ENCODE measurements around the gene H3-3A.

The H3-3A gene

DNA sequence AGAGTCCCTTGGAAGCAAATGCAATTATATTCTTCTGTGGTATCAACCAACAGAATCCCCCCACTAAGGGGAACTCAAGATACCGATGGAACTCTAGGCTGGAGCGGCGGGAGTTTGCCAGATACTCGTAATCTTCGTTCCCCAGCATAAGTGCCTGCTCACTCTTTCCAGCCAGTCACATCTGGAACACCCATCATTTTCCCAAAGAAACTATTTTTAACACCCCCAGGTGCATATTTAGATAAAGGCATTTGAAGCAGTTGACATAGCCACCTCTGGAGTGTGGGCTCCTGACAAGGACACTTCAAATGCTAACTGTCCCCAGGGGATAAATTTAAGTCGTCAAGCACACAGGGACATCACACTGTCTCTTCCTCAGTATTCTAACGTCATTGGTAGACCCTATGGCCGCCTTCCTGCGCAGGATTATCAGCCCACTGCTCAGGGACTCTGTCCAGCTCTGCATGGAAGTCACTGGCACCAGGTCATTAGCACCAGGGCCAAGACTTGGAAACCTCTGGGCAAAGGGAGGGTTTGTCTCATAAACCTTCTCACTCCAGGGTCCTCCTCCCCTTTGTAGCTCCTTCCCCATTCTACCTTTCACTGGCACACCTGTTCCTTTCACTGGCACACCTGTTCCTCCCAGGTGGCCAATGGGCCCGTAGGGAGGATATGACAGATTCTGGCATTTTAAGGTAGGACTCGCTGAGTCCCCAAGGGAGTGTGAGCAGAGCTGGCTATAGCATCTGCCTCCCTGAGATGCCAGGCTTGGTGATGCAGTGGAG, 48.8 kb downstream of the H3-3A start:
- DNase-seq (ENCODE audit: low read depth), result no peak

DNA sequence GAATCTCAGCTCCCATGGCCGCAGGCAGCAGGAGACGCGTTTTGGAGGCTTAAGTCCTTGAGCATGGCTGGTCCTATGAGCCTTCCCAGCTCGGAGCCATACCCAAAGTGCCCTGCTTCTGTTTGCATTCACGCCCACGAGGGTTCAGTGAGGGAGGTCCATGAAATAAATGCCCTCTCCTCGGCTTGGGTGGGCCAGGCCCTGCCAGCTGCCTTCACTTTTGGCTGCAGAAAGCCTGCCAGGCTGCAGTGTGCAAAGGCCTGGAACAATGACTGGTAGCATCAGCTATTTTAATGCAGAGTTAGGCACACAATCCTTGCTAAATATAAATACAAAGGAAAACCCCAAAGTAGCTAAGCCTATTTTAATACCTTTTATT, 49.4 kb downstream of the H3-3A start:
- DNase-seq (ENCODE audit: low read depth), result no peak

DNA sequence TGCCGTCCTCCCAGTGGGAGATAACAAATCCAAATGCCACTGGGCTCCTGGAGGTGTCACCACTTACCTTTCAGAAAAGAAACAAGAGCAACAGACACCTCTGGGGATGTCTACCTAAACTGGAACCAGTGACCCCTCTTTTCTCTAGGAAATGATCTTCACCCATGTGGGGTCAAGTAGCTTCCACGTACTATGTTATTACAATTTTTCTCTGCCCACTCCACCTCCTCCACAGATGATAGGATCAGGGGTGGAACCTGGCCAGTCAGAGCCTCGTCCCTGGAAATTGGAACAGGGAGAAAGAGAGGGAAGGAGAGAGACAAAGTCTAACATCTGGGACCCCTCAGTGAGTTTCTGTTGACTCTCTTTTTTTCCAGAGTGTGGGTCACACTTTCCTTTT, 50.1 kb downstream of the H3-3A start:
- no peak for DNase-seq (ENCODE audit: low read depth)

DNA sequence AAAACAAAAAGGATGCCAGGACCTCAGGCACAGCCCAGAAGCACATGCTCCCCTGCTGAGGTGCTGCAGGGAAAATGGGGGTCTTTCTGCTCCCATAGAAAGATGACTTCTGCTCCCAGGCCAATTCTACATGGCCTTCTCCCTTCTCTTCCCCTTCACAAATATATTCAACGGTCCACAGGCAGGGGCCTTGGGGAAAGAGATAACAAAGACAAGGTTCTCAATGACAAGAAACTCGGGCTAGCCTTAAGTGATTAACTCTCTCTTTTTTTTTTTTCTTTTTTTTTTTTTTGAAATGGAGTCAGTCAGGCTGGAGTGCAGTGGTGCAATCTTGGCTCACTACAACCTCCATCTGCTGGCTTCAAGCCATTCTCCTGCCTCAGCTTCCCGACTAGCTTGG, 54.2 kb downstream of the H3-3A start:
- DNase-seq (ENCODE audit: low read depth), result no peak

DNA sequence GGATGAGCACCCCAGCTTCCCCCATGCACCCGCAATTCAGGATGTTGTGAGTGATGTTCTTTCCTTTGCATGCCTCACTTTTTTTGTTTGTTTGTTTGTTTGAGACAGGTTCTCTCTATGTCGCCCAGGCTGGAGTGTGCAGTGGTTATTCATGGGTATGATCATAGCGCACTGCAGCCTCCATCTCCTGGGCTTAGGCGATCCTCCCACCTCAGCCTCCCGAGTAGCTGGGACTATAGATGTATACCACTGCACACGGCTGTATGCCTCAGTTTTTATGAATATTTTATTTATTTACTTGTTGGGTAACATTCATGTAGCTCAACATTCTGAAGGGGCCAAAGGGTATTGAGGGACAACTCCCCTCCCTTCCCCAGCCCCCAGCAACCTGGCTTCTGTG, 54.8 kb downstream of the H3-3A start:
- no peak for DNase-seq (ENCODE audit: low read depth)

DNA sequence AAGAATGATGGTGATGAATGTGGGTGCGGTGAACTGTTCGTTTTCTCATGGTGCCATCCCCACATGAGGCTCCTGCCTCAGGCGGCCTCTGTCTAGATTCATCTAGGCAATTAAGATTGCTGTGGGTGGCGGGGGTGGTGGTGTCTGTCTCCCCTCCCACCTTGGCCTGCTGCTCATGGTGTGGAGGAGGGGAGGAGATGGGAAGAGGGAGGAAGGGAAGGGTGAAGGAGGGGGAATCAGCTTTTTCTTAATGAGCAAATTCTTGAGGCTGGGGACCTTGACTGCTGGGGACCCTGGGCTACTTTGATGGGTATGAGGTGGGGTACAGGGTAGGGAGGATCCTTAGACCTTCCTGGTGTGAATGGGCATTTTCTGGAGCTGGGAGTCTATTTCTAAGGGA, 55.8 kb downstream of the H3-3A start:
- no peak for DNase-seq (ENCODE audit: low read depth)

DNA sequence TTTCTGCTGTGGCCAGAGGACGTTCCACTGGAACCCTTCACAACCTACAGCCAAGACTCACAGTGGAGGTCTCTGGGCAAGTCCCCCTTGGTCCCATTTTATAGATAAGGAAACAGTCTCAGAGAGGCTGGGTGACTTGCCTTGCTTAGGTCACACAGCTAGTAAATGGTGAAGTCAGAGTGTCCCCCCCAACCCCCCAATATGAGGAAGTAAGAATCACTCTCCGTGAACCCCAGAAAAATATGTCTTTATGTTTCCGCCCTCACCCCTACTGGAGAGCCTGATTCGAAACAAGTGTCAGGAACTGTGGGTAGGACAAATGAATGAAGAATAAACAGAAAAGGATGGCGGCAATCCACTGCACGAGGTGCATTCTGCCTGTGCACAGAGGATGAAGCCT, 56.7 kb downstream of the H3-3A start:
- DNase-seq (ENCODE audit: low read depth), result no peak

DNA sequence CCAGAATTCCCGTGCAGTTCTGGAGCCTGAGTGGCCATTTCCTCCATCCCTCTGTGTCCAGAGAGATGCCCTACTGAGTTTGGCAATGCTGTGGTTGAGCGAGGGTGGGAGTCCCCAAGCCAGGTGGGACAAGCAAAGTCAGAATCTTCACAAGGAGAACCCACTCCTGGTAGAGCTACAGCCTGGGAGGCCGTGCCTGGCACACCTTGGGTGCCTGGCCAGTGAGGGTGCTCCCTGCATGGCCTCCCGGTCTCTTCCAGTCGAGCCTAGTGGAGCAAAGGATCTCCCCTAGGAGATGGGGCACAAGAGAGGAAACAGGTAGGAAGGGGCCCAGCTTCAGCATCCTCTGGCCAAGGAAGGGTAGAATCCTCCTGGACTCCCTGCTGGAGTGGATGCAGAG, 57.9 kb downstream of the H3-3A start:
- no peak for DNase-seq (ENCODE audit: low read depth)

DNA sequence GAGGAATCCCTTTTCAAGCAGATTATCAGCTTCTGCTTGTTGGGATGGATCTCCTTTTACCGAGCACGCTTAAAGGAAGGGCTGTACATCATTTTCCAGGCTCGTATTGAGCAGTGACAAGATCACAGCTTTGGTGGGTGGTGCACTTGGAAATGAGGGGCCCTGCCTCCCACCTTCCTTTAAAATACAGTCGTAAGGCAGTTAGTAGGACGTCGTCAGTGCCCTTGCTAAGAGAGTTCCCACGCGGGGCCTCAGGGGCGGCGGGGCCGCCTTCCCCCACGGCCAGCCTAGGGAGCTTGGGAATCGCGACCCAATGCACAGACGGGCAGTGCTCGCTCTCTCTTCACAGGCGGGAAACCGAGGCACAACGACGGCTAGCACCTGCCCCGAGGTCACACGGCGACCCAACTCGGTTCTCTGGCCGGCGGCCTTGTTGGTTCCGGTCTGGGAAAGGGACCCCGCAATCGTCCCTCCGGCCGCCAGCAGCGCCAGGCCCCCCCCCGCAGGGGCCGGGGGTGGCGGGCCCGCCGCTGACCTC, 58.6 kb downstream of the H3-3A start:
- DNase-seq (ENCODE audit: low read depth), result no peak

Data from activated T-cell treated with anti-CD3 and anti-CD28 coated beads for 48 hours (primary cell).